ENCODE data around the gene ACTR1B.
"Not testable (repeated sequence)": the region's sequence is repeated elsewhere in the genome, so short reads cannot be mapped to it uniquely, and the experiment has no call there.

The ACTR1B gene

GRCh38 chr2:97688062-97688827, 24.4 kb upstream of the ACTR1B start:
- no peak for DNase-seq (ENCODE audit: low read depth in 2 of 2)

GRCh38 chr2:97687235-97687634, 23.4 kb upstream of the ACTR1B start:
- DNase-seq (ENCODE audit: low read depth in 2 of 2): not testable (repeated sequence)

- no peak for DNase-seq (ENCODE audit: low read depth in 2 of 2)
Measured at GRCh38 chr2:97678298-97678697, 14.5 kb upstream of the ACTR1B start.

GRCh38 chr2:97677480-97677879, 13.6 kb upstream of the ACTR1B start:
- DNase-seq (ENCODE audit: low read depth in 2 of 2): no peak

- no peak for DNase-seq (ENCODE audit: low read depth in 2 of 2)
Measured at GRCh38 chr2:97676620-97677019, 12.8 kb upstream of the ACTR1B start.

- no peak for DNase-seq (ENCODE audit: low read depth in 2 of 2)
Measured at GRCh38 chr2:97675430-97676113, 11.7 kb upstream of the ACTR1B start.

GRCh38 chr2:97673915-97674283, 10.1 kb upstream of the ACTR1B start:
- no peak for DNase-seq (ENCODE audit: low read depth in 2 of 2)

- no peak for DNase-seq (ENCODE audit: low read depth in 2 of 2)
Measured at GRCh38 chr2:97673182-97673914, 9.5 kb upstream of the ACTR1B start.

GRCh38 chr2:97672606-97673140, 8.8 kb upstream of the ACTR1B start:
- not testable (repeated sequence) for DNase-seq (ENCODE audit: low read depth in 2 of 2)

GRCh38 chr2:97671526-97671925, 7.7 kb upstream of the ACTR1B start:
- no peak for DNase-seq (ENCODE audit: low read depth in 2 of 2)

- no peak for DNase-seq (ENCODE audit: low read depth in 2 of 2)
Measured at GRCh38 chr2:97670471-97670870, 6.6 kb upstream of the ACTR1B start.

GRCh38 chr2:97669448-97669847, 5.6 kb upstream of the ACTR1B start, which contains the start of gene C2orf92:
Gene C2orf92 (plus strand): TSS chr2:97669713. CDS start chr2:97669789, 76 bp downstream.
- DNase-seq (ENCODE audit: low read depth in 2 of 2): no peak

- no peak for DNase-seq (ENCODE audit: low read depth in 2 of 2)
Measured at GRCh38 chr2:97664636-97664970, 759 bp upstream of the ACTR1B start.

GRCh38 chr2:97663626-97663961, 250 bp downstream of the ACTR1B start:
- peak in 1 of 2 donors; percentile 41 for DNase-seq (ENCODE audit: low read depth in 2 of 2)

- DNase-seq (ENCODE audit: low read depth in 2 of 2): peak; percentile 55 to 79
Measured at GRCh38 chr2:97662895-97663625, 784 bp downstream of the ACTR1B start.

- no peak for DNase-seq (ENCODE audit: low read depth in 2 of 2)
Measured at GRCh38 chr2:97662386-97662894, 1.4 kb downstream of the ACTR1B start.

GRCh38 chr2:97661927-97662326, 1.9 kb downstream of the ACTR1B start:
- DNase-seq (ENCODE audit: low read depth in 2 of 2): no peak

- DNase-seq (ENCODE audit: low read depth in 2 of 2): no peak
Measured at GRCh38 chr2:97660775-97661389, 3.0 kb downstream of the ACTR1B start.

- no peak for DNase-seq (ENCODE audit: low read depth in 2 of 2)
Measured at GRCh38 chr2:97660044-97660774, 3.6 kb downstream of the ACTR1B start.

GRCh38 chr2:97659256-97660043, 4.4 kb downstream of the ACTR1B start:
- DNase-seq (ENCODE audit: low read depth in 2 of 2): no peak
